ENCODE data around the gene CLSTN2. TPM values are rescaled to one million over a fixed set of nuclear protein-coding genes. Genes with fewer than 3 reads are reported as not detected.

Gene CLSTN2
- total and polyA plus RNA-seq, 3 donors from 2014 or later: 3.1 to 5.7 (median 3.8) TPM

- no peak overlapping the region for H3K4me3 ChIP-seq
- no peak for TF ChIP-seq POLR2A (IDR thresholded peaks at IDR 0.05)
- TF ChIP-seq CTCF (IDR thresholded peaks at IDR 0.05): no peak
- H3K27me3 ChIP-seq: no peaks in the 10 kb centered on the region
- no peaks in the 10 kb centered on the region for H3K4me1 ChIP-seq
- no peaks in the 10 kb centered on the region for H3K9me3 ChIP-seq
- H3K27ac ChIP-seq: no peak overlapping the region
- no peak for DNase-seq
- 90 to 100% methylated on average over 1 of the region's 1 CpG for WGBS, 2 donors
- no peaks in the 10 kb centered on the region for H3K36me3 ChIP-seq (ENCODE audit: low read depth, missing control alignments)
- intact Hi-C loops (cut with DNase I; ENCODE audit: low total_unique reads): no loop called here
Measured at GRCh38 chr3:140427786-140428185, 492.8 kb downstream of the CLSTN2 start.

- WGBS, 2 donors: 79 to 82% methylated on average over 3 of the region's 3 CpGs
- no peak for TF ChIP-seq CTCF (IDR thresholded peaks at IDR 0.05)
- no peak for TF ChIP-seq POLR2A (IDR thresholded peaks at IDR 0.05)
- intact Hi-C loops (cut with DNase I; ENCODE audit: low total_unique reads): no loop called here
- H3K27me3 ChIP-seq: no peaks in the 10 kb centered on the region
- H3K36me3 ChIP-seq (ENCODE audit: low read depth, missing control alignments): no peaks in the 10 kb centered on the region
- H3K27ac ChIP-seq: no peak overlapping the region
- no peaks in the 10 kb centered on the region for H3K4me1 ChIP-seq
- no peak for DNase-seq
- H3K4me3 ChIP-seq: no peak overlapping the region
- H3K9me3 ChIP-seq: no peaks in the 10 kb centered on the region
Measured at GRCh38 chr3:140428380-140428779, 493.4 kb downstream of the CLSTN2 start.

- WGBS, 2 donors: 80 to 100% methylated on average over 1 of the region's 1 CpG
- Histone ChIP-seq H3K4me1 (no peaks in the 10 kb centered on the region), H3K27me3 (no peaks in the 10 kb centered on the region), H3K4me3 (no peak overlapping the region), H3K27ac (no peak overlapping the region), H3K36me3 (ENCODE audit: low read depth, missing control alignments) (no peaks in the 10 kb centered on the region), H3K9me3 (no peaks in the 10 kb centered on the region)
- no peak for DNase-seq
- intact Hi-C loops (cut with DNase I; ENCODE audit: low total_unique reads): no loop called here
- no peak for TF ChIP-seq CTCF (IDR thresholded peaks at IDR 0.05)
- no peak for TF ChIP-seq POLR2A (IDR thresholded peaks at IDR 0.05)
Measured at GRCh38 chr3:140429791-140430190, 494.8 kb downstream of the CLSTN2 start.

- Histone ChIP-seq H3K36me3 (ENCODE audit: low read depth, missing control alignments) (no peaks in the 10 kb centered on the region), H3K4me3 (no peak overlapping the region), H3K4me1 (no peaks in the 10 kb centered on the region), H3K27ac (no peak overlapping the region), H3K27me3 (no peaks in the 10 kb centered on the region), H3K9me3 (no peaks in the 10 kb centered on the region)
- no peak for DNase-seq
- intact Hi-C loops (cut with DNase I; ENCODE audit: low total_unique reads): no loop called here
- WGBS, 2 donors: 82 to 86% methylated on average over 7 of the region's 7 CpGs
- TF ChIP-seq POLR2A (IDR thresholded peaks at IDR 0.05): no peak
- TF ChIP-seq CTCF (IDR thresholded peaks at IDR 0.05): no peak
Measured at GRCh38 chr3:140430494-140430893, 495.5 kb downstream of the CLSTN2 start.

GRCh38 chr3:140432229-140432669 lies 497.3 kb downstream of the CLSTN2 start:
- intact Hi-C loops (cut with DNase I; ENCODE audit: low total_unique reads): no loop called here
- WGBS, 2 donors: 42 to 55% methylated on average over 8 of the region's 8 CpGs

More at GRCh38 chr3:140432229-140432669, 497.3 kb downstream of the CLSTN2 start:
- TF ChIP-seq CTCF (IDR thresholded peaks at IDR 0.05): no peak
- TF ChIP-seq POLR2A (IDR thresholded peaks at IDR 0.05): no peak
- no peaks in the 10 kb centered on the region for H3K9me3 ChIP-seq
- no peak overlapping the region for H3K4me3 ChIP-seq
- no peaks in the 10 kb centered on the region for H3K4me1 ChIP-seq
- H3K36me3 ChIP-seq (ENCODE audit: low read depth, missing control alignments): no peaks in the 10 kb centered on the region
- H3K27me3 ChIP-seq: no peaks in the 10 kb centered on the region
- DNase-seq: no peak
- no peak overlapping the region for H3K27ac ChIP-seq
